Mammary epithelial cell (primary cell): ENCODE data around the gene PRRT2.

Experiments used
- EZH2 ChIP-seq: IDR thresholded peaks from 2 replicates; pipeline ENCODE4 v1.6.1; 2012; ENCODE audit warnings: low read length, inconsistent platforms, borderline replicate concordance
- TF ChIP-seq, protein P1 (sequence below), 2 donors: IDR thresholded peaks in 1 of 2; conservative IDR thresholded peaks in 1 of 2; 2 replicates each; pipeline ENCODE4 v1.5.1; 2011 to 2012; ENCODE audit warnings: inconsistent platforms in 2 of 2, low read length in 2 of 2, mild to moderate bottlenecking in 2 of 2, control low read depth in 1 of 2, low read depth in 1 of 2; ENCODE audit not compliant: insufficient read depth in 1 of 2; ENCODE audit errors: extremely low read depth in 1 of 2

DNA sequence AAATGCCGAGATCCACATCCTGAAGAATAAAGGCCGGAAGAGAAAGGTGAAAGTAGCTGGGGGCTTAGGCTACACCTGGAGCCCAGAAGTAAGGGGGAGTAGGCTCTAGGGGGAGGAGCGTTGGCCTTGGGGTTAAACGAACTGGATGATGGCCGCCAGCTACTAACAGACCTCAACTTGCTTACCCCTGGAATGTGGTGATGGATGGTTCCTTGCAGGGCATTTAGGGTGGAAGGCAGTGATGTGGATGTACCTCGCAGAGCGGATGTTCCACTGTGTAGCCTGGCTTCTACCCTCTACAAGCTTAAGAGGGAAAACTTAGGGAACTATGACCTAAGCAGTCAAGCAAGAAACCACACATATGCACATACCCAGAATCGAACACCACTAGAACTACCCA lies 8.0 kb upstream of the PRRT2 start:
- TF ChIP-seq EZH2 = no peak
- TF ChIP-seq, protein P1, sequence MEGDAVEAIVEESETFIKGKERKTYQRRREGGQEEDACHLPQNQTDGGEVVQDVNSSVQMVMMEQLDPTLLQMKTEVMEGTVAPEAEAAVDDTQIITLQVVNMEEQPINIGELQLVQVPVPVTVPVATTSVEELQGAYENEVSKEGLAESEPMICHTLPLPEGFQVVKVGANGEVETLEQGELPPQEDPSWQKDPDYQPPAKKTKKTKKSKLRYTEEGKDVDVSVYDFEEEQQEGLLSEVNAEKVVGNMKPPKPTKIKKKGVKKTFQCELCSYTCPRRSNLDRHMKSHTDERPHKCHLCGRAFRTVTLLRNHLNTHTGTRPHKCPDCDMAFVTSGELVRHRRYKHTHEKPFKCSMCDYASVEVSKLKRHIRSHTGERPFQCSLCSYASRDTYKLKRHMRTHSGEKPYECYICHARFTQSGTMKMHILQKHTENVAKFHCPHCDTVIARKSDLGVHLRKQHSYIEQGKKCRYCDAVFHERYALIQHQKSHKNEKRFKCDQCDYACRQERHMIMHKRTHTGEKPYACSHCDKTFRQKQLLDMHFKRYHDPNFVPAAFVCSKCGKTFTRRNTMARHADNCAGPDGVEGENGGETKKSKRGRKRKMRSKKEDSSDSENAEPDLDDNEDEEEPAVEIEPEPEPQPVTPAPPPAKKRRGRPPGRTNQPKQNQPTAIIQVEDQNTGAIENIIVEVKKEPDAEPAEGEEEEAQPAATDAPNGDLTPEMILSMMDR (conservative IDR thresholded peaks at IDR 0.05 in 1 of 2, IDR thresholded peaks at IDR 0.05 in 1 of 2; ENCODE audit: extremely low read depth in 1 of 2, insufficient read depth in 1 of 2, low read depth in 1 of 2, low read length in 2 of 2) = no peak
